Non-pigmented ciliary epithelial cell (primary cell): ENCODE results near the gene DDX49.

ENCODE experiments used
- DNase-seq: peaks from one replicate; pipeline ENCODE4 v3.0.0-alpha.2; 2010; ENCODE audit warnings: low read depth

Gene DDX49

DNA sequence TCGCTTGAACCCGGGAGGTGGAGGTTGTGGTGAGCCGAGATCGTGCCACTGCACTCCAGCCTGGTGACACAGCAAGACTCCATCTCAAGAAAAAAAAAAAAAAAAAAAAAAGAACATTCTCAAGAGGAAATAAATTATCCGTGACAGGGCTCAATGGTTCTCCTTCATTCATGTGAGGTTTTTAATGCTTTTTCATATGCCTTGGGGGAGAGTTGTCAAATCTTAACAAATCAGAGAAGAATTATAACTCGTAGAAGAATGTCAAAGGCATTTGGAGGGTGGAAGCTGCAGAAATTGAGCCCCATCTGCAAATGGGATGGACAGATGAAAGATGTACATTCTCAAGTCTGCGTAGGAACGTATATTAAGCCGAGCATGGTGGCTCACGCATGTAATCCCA, 56.4 kb downstream of the DDX49 start:
- no peak for DNase-seq
